Parathyroid adenoma (tissue), 2 donors: ENCODE results near the gene ZNF514.
"Not testable (repeated sequence)": the region's sequence is repeated elsewhere in the genome, so short reads cannot be mapped to it uniquely, and the experiment has no call there.

Experiments used
- H2AFZ ChIP-seq: fragments of 300-600 bp; sonication (generic); one replicate; pipeline ENCODE4 v1.7.0; 2017; ENCODE audit warnings: antibody characterized with exemption, mild to moderate bottlenecking
- H3K27ac ChIP-seq: fragments of 300-600 bp; sonication (generic); one replicate; pipeline ENCODE4 v1.7.0; 2017
- H3K27me3 ChIP-seq: fragments of 300-600 bp; sonication (generic); one replicate; pipeline ENCODE4 v1.7.0; 2017; ENCODE audit warnings: low read length; ENCODE audit not compliant: control insufficient read depth, insufficient read depth
- H3K36me3 ChIP-seq: fragments of 300-600 bp; sonication (generic); one replicate; pipeline ENCODE4 v1.7.0; 2017; ENCODE audit warnings: low read length; ENCODE audit not compliant: control insufficient read depth, insufficient read depth
- H3K4me1 ChIP-seq: fragments of 300-600 bp; sonication (generic); one replicate; pipeline ENCODE4 v1.7.0; 2017; ENCODE audit warnings: control low read depth
- H3K4me2 ChIP-seq: fragments of 300-600 bp; sonication (generic); one replicate; pipeline ENCODE4 v1.7.0; 2017; ENCODE audit warnings: low read length
- H3K4me3 ChIP-seq: fragments of 300-600 bp; sonication (generic); one replicate; pipeline ENCODE4 v1.7.0; 2017; ENCODE audit warnings: low read depth, low read length
- H3K79me2 ChIP-seq: fragments of 300-600 bp; sonication (generic); one replicate; pipeline ENCODE4 v1.7.0; 2017; ENCODE audit warnings: control low read depth
- H3K9ac ChIP-seq: fragments of 300-600 bp; sonication (generic); one replicate; pipeline ENCODE4 v1.7.0; 2017; ENCODE audit warnings: mild to moderate bottlenecking
- H3K9me3 ChIP-seq: fragments of 300-600 bp; sonication (generic); one replicate; pipeline ENCODE4 v1.7.0; 2017; ENCODE audit warnings: low read length; ENCODE audit not compliant: control insufficient read depth
- CTCF ChIP-seq: fragments of 300-600 bp; sonication (generic); IDR thresholded peaks from one replicate; pipeline ENCODE4 v1.7.0; 2017; ENCODE audit warnings: antibody characterized with exemption, mild to moderate bottlenecking
- donor health status: primary hyperparathyroidism.

Gene ZNF514

DNA sequence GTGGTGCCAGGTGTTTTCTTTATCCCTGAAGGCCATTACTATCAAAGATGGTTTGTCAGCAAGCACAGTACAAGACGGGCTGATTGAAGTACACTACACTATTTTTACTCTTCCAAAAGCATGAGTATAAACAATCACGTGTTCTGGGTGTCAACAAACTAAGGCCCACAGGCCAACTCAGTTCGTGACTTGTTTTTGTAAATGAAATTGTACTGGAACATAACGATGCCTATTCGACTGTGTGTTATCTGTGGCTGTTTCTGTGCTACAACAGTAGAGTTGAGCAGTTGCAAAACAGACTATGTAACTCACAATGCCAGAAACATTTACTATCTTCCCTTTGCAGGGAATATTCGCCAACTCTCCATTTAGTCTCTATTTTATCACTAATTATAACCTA is 50.4 kb downstream of the ZNF514 start:
- Histone ChIP-seq H3K4me3 (no peak overlapping the region), H3K36me3 (no peaks in the 10 kb centered on the region)

DNA sequence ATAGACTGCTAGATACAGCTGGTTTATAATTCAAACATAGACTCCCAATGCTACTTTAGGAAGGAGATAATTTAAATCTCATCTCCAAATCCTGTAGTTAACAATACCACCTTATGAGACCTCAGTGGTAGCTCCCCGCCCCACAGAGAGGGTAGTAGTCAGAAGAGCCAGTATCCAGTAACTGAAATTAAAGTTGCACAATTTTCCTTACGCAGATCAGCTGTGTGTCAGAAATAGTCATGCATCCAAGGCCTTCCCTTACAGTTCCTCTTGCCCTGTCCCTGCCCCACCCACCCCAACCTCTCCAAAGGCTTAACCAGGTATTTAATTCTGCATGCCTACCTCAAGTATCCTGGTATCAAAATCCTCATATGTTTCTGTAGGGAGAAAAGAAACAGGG is 53.6 kb downstream of the ZNF514 start:
- no peaks in the 10 kb centered on the region for H3K27me3 ChIP-seq
- peaks cover 2% of the 10 kb centered on the region for H3K79me2 ChIP-seq
- no peak overlapping the region for H3K9ac ChIP-seq
- H3K4me2 ChIP-seq: no peak overlapping the region
- H2AFZ ChIP-seq: no peak overlapping the region
- no peaks in the 10 kb centered on the region for H3K36me3 ChIP-seq
- no peaks in the 10 kb centered on the region for H3K9me3 ChIP-seq
- H3K4me3 ChIP-seq: no peak overlapping the region
- no peak overlapping the region for H3K27ac ChIP-seq
- H3K4me1 ChIP-seq: no peaks in the 10 kb centered on the region
- no peak for TF ChIP-seq CTCF

More for the DNA sequence above, 50.4 kb downstream of the ZNF514 start:
- H3K9me3 ChIP-seq: no peaks in the 10 kb centered on the region
- no peak overlapping the region for H2AFZ ChIP-seq
- no peaks in the 10 kb centered on the region for H3K4me1 ChIP-seq
- no peak overlapping the region for H3K9ac ChIP-seq
- H3K27me3 ChIP-seq: no peaks in the 10 kb centered on the region
- no peak for TF ChIP-seq CTCF
- no peak overlapping the region for H3K27ac ChIP-seq
- H3K4me2 ChIP-seq: no peak overlapping the region
- peaks cover 4% of the 10 kb centered on the region for H3K79me2 ChIP-seq

- TF ChIP-seq CTCF: no peak
- Histone ChIP-seq H3K4me2 (no peak overlapping the region), H3K27me3 (no peaks in the 10 kb centered on the region), H3K4me3 (no peak overlapping the region), H3K9ac (no peak overlapping the region), H3K36me3 (no peaks in the 10 kb centered on the region), H3K27ac (no peak overlapping the region), H3K4me1 (no peaks in the 10 kb centered on the region), H2AFZ (no peak overlapping the region), H3K9me3 (no peaks in the 10 kb centered on the region), H3K79me2 (peaks cover 5% of the 10 kb centered on the region)
Observed at GRCh38 chr2:95104606-95105005, 55.0 kb downstream of the ZNF514 start.

- no peaks in the 10 kb centered on the region for H3K36me3 ChIP-seq
- H3K4me3 ChIP-seq: no peak overlapping the region
- no peak for TF ChIP-seq CTCF
- no peaks in the 10 kb centered on the region for H3K27me3 ChIP-seq
- H3K4me1 ChIP-seq: no peaks in the 10 kb centered on the region
- peaks cover 8% of the 10 kb centered on the region for H3K79me2 ChIP-seq
- H3K4me2 ChIP-seq: no peak overlapping the region
- H3K9me3 ChIP-seq: no peaks in the 10 kb centered on the region
- no peak overlapping the region for H3K27ac ChIP-seq
- no peak overlapping the region for H2AFZ ChIP-seq
- H3K9ac ChIP-seq: no peak overlapping the region
Observed at GRCh38 chr2:95099910-95100309, 59.7 kb downstream of the ZNF514 start.

- H3K4me3 ChIP-seq, H3K4me2 ChIP-seq, H3K9ac ChIP-seq, H3K4me1 ChIP-seq, H3K79me2 ChIP-seq, H2AFZ ChIP-seq, H3K27me3 ChIP-seq, H3K9me3 ChIP-seq, H3K36me3 ChIP-seq, H3K27ac ChIP-seq: not testable (repeated sequence)
Observed at GRCh38 chr2:95098273-95098672, 61.4 kb downstream of the ZNF514 start.
